HCT116 (cell line): ENCODE data around the gene ACTC1.
"Not testable (repeated sequence)": the region's sequence is repeated elsewhere in the genome, so short reads cannot be mapped to it uniquely, and the experiment has no call there.

Experiments
- CEBPB ChIP-seq: IDR thresholded peaks from 2 replicates; pipeline ENCODE4 v1.6.1; 2012; ENCODE audit warnings: low read depth
- CTCF ChIP-seq, 3 experiments: fragments of 200-600 bp in 1 of 3; sonication (generic) in 1 of 3; IDR thresholded peaks in 2 of 3; conservative IDR thresholded peaks in 1 of 3; 2 replicates each; pipeline ENCODE4 v1.5.1; 2012 to 2017; ENCODE audit warnings: low read depth in 2 of 3, low read length in 2 of 3, antibody characterized with exemption in 1 of 3, borderline replicate concordance in 1 of 3, control low read depth in 1 of 3, mild to moderate bottlenecking in 1 of 3, mixed read lengths in 1 of 3, mixed run types in 1 of 3, moderate library complexity in 1 of 3; ENCODE audit not compliant: insufficient read depth in 1 of 3
- EZH2 ChIP-seq: fragments of 200-600 bp; sonication (generic); IDR thresholded peaks from 2 replicates; pipeline ENCODE4 v1.6.1; 2017; ENCODE audit warnings: antibody characterized with exemption, mixed run types
- EZH2phosphoT487 ChIP-seq: fragments of 200-600 bp; IDR thresholded peaks from 2 replicates; pipeline ENCODE4 v1.6.1; 2018; ENCODE audit warnings: antibody characterized with exemption, borderline replicate concordance
- POLR2A ChIP-seq: IDR thresholded peaks from 2 replicates; pipeline ENCODE4 v1.7.0; 2011; ENCODE audit warnings: borderline replicate concordance; ENCODE audit not compliant: insufficient read depth, insufficient read length; ENCODE audit errors: extremely low read depth
- POLR2AphosphoS5 ChIP-seq: IDR thresholded peaks from 2 replicates; pipeline ENCODE4 v1.6.1; 2011; ENCODE audit warnings: mild to moderate bottlenecking, low read depth, low read length, moderate library complexity
- RAD21 ChIP-seq: IDR thresholded peaks from 2 replicates; pipeline ENCODE4 v1.6.1; 2012; ENCODE audit warnings: low read depth, mild to moderate bottlenecking
- SIN3A ChIP-seq: IDR thresholded peaks from 2 replicates; pipeline ENCODE4 v1.6.1; 2012; ENCODE audit warnings: low read depth
- ZFX ChIP-seq: fragments of 450-650 bp; IDR thresholded peaks from 2 replicates; pipeline ENCODE4 v1.6.1; 2017

- not testable (repeated sequence) for TF ChIP-seq EZH2; CTCF (IDR thresholded peaks at IDR 0.05 in 2 of 3, conservative IDR thresholded peaks at IDR 0.05 in 1 of 3; ENCODE audit: borderline replicate concordance in 1 of 3, insufficient read depth in 1 of 3, low read depth in 2 of 3, low read length in 2 of 3); POLR2A; RAD21; ZFX; POLR2AphosphoS5; CEBPB; SIN3A; EZH2phosphoT487
Observed at GRCh38 chr15:34812868-34813365, 17.6 kb upstream of the ACTC1 start.
